Cardiac septum (tissue), 1 donor: ENCODE measurements around the gene AGBL1. TPM values are rescaled to one million over a fixed set of nuclear protein-coding genes. Genes with fewer than 3 reads are reported as not detected.
A peak's percentile ranks its signal among the peaks of the same experiment; 100 is the strongest.
"Not testable (repeated sequence)": the region's sequence is repeated elsewhere in the genome, so short reads cannot be mapped to it uniquely, and the experiment has no call there.

Experiments used
- DNase-seq: peaks from one replicate; pipeline ENCODE4 v3.0.0-alpha.2; 2020; ENCODE audit warnings: low spot score
- intact Hi-C: fragments of 100-400 bp; cut with DNase I; formaldehyde crosslinking; loops from one replicate; pipeline ENCODE4 v1.14.0; 2022
- total RNA-seq: library from RNA; stranded (reverse); fragmentation: NEBNext Ultra II Directional; extraction: Animal tissue kit (Norgen Biotek cat#: 25700); gene quantifications from one replicate; pipeline ENCODE4 v1.2.1, GENCODE V29; 2021
- donor health status: DM: no; HTN: no; CAD: no.

AGBL1 gene
- total RNA-seq, 1 donor from 2014 or later: 0.19 TPM

- intact Hi-C loops: no loop called here
Measured at GRCh38 chr15:86870846-86871245, 791.2 kb downstream of the AGBL1 start.

GRCh38 chr15:86871964-86872363 lies 792.3 kb downstream of the AGBL1 start:
- intact Hi-C loops: no loop called here
- DNase-seq: no peak

More at GRCh38 chr15:86870846-86871245, 791.2 kb downstream of the AGBL1 start:
- no peak for DNase-seq

GRCh38 chr15:86872782-86873181 lies 793.1 kb downstream of the AGBL1 start:
- intact Hi-C loops: no loop called here
- no peak for DNase-seq

- no peak for DNase-seq
- intact Hi-C loops: no loop called here
Measured at GRCh38 chr15:86875067-86875466, 795.4 kb downstream of the AGBL1 start.

GRCh38 chr15:86876387-86876944 lies 796.8 kb downstream of the AGBL1 start:
- intact Hi-C loops: no loop called here
- DNase-seq: no peak

GRCh38 chr15:86877171-86877631 lies 797.5 kb downstream of the AGBL1 start:
- DNase-seq: no peak
- intact Hi-C loops: no loop called here

- DNase-seq, intact Hi-C loops: not testable (repeated sequence)
Measured at GRCh38 chr15:86878844-86879243, 799.2 kb downstream of the AGBL1 start.

GRCh38 chr15:86879250-86880229 lies 799.9 kb downstream of the AGBL1 start:
- intact Hi-C loops: no loop called here
- DNase-seq: peak; percentile 78

GRCh38 chr15:86885616-86886015 lies 805.9 kb downstream of the AGBL1 start:
- intact Hi-C loops: no loop called here
- no peak for DNase-seq

GRCh38 chr15:86892774-86893449 lies 813.2 kb downstream of the AGBL1 start:
- no peak for DNase-seq
- intact Hi-C loops: no loop called here

- no peak for DNase-seq
- intact Hi-C loops: no loop called here
Measured at GRCh38 chr15:86894269-86894668, 814.6 kb downstream of the AGBL1 start.

- DNase-seq: no peak
- intact Hi-C loops: no loop called here
Measured at GRCh38 chr15:86903642-86904421, 824.2 kb downstream of the AGBL1 start.

- DNase-seq: no peak
Measured at GRCh38 chr15:86905625-86906256, 826.1 kb downstream of the AGBL1 start.

GRCh38 chr15:86906376-86906775 lies 826.7 kb downstream of the AGBL1 start:
- DNase-seq: no peak
- intact Hi-C loops: no loop called here

More at GRCh38 chr15:86905625-86906256, 826.1 kb downstream of the AGBL1 start:
- intact Hi-C loops: no loop called here

- intact Hi-C loops: loop anchor here (10.0 kb wide), 2 partner anchors 286 to 584 kb away; no protein-coding TSS in a partner anchor
- DNase-seq: no peak
Measured at GRCh38 chr15:86911022-86911421, 831.4 kb downstream of the AGBL1 start.

- no peak for DNase-seq
- intact Hi-C loops: loop anchor here (10.0 kb wide), 2 partner anchors 288 to 582 kb away; no protein-coding TSS in a partner anchor
Measured at GRCh38 chr15:86912661-86913060, 833.0 kb downstream of the AGBL1 start.

- intact Hi-C loops: loop anchor here (10.0 kb wide), 2 partner anchors 291 to 579 kb away; no protein-coding TSS in a partner anchor
- no peak for DNase-seq
Measured at GRCh38 chr15:86915811-86916331, 836.2 kb downstream of the AGBL1 start.

GRCh38 chr15:86916671-86917360 lies 837.1 kb downstream of the AGBL1 start:
- intact Hi-C loops: loop anchor here (10.0 kb wide), 2 partner anchors 292 to 578 kb away; no protein-coding TSS in a partner anchor
- DNase-seq: peak; percentile 86
